ENCODE measurements around the gene SDC1.

- TF ChIP-seq CTCF (IDR thresholded peaks at IDR 0.05), result no peak
- no peak for TF ChIP-seq POLR2A (IDR thresholded peaks at IDR 0.05)
- TF ChIP-seq POLR2AphosphoS5 (IDR thresholded peaks at IDR 0.05), result no peak
- TF ChIP-seq EP300 (IDR thresholded peaks at IDR 0.05), result no peak
Observed at GRCh38 chr2:20207051-20207450, 17.9 kb downstream of the SDC1 start.

Data from upper lobe of left lung (tissue), 4 donors.